Stimulated activated CD8-positive, alpha-beta memory T cell treated with anti-CD3 and anti-CD28 coated beads, Interleukin-15, amount 100 ng/mL, for 24 hours (primary cell): Measurements from ENCODE around the gene CXCL6.

Source experiments
- DNase-seq: peaks from one replicate; pipeline ENCODE4 v3.0.0-alpha.2; 2020; ENCODE audit warnings: low read depth

The CXCL6 gene

GRCh38 chr4:73868206-73869129 is 32.0 kb downstream of the CXCL6 start:
- DNase-seq = no peak

- DNase-seq = no peak
These were observed 32.9 kb downstream of the CXCL6 start, which contains the start of gene CXCL1 for GRCh38 chr4:73869130-73870055. Gene CXCL1, plus strand, starts transcription at chr4:73869393. Its CDS starts 78 bp downstream, at chr4:73869471.

DNA sequence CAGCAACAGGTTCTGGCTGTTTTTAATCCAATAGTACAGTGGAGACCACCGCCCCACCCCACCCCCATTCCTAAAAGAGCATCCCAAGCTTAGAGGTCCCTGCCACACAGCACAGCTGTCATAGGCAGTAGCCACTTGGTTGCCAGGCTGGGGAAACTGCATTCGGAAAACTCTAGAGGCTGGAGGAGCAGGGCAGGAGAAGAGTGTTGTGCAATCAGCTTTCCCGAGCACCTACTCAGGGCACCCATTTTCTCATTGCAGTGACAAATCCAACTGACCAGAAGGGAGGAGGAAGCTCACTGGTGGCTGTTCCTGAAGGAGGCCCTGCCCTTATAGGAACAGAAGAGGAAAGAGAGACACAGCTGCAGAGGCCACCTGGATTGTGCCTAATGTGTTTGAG is 33.8 kb downstream of the CXCL6 start:
- DNase-seq = no peak

DNA sequence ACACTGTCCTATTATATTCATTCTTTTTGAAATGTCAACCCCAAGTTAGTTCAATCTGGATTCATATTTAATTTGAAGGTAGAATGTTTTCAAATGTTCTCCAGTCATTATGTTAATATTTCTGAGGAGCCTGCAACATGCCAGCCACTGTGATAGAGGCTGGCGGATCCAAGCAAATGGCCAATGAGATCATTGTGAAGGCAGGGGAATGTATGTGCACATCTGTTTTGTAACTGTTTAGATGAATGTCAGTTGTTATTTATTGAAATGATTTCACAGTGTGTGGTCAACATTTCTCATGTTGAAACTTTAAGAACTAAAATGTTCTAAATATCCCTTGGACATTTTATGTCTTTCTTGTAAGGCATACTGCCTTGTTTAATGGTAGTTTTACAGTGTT is 34.3 kb downstream of the CXCL6 start:
- no peak for DNase-seq

DNA sequence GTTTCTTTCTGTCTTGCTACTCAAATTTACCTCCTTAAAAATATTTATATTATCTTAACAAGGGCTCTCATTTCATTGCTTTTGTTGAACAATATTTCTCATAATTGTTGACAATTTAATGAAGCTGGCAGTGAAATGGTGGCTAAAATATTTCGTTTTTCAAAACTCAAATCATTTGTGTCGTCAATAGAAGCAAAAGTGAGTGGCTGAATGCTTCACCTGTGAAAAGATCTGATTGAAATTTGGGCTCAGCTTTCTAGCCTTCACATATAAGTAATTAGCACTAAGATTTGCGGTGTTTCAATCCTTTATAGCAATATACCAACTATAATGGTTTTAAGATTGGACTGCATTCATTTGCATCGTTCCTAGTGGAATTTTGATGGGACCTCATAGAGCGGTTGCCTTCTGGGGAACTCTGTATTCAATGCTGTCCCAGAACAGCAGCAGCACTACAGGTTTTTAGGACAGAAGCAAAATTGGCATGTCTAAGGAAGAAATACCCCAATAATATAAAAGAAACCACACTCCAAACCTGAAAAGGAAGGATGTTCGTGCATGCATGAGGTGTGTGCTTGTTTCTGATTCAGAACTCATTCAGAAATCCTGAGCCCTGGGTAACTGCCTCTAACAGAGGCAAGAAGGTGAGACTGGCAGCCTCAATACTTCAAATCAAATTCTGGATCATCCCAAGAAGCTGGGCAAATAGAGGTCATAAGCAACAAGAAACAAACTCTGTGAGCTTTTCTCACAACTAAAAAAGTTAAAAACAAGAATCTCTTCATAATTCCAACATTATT is 35.2 kb downstream of the CXCL6 start:
- no peak for DNase-seq

DNA sequence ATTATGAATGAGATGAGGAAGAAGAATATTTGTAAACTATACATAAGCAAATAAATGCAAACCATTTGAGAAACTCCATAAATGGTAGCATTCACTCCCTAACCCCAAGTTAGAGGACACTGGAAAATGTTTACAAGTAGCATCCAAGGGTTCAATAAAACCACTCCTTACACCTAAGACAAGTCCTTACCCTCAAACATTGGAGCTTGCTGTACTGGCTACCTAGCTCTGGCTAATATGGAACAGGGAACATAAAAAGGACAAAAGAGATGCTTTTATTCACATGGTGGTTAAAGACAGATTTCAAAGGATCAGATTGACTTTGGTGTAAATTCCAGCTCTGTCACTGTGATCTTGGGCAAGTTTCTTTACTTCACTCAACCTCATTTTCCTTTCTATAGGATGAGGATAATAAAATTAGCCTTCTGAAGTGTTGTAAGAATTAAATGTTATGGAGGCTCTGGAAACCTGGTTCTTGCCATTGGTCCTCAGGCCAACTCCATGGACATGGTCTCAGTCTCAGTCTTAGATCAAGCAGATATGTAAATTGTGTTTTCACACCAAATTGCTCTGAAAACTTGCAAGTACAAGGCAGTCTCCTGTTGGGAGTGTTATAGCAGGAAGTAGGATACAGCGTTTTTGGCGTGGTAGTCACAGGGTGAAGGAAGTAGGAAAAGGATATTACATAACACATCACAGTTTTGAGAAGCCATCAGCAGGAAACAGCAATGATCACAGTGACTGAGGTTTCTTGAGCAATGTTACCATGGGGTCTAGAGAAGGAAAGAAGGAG is 36.0 kb downstream of the CXCL6 start:
- no peak for DNase-seq

- no peak for DNase-seq
These were observed 37.9 kb downstream of the CXCL6 start for GRCh38 chr4:73874386-73874785.

DNA sequence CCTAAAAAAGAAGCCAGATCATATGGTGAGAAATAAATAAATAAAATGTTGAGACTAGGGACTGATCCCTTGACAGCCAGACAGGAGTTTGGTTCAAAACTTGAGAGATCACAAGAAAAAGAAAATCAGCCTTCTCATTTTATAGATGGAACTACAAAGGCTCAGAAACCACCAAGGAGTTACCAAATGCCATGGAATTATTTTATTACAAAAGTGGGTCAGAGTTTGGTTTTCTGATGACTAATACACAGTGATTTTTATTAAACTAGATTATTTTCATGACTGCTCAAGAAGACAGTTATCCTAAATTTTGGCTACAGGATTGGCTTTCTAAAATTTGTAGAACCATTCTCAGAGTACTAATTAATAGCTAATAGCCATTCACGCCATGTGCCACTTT is 38.9 kb downstream of the CXCL6 start:
- no peak for DNase-seq

- no peak for DNase-seq
These were observed 46.8 kb downstream of the CXCL6 start for GRCh38 chr4:73883306-73883705.

GRCh38 chr4:73885574-73886267 is 49.2 kb downstream of the CXCL6 start:
- DNase-seq = no peak
